ENCODE results near the gene KIF1A. TPM values are rescaled to one million over a fixed set of nuclear protein-coding genes. Genes with fewer than 3 reads are reported as not detected.

The KIF1A gene
- polyA plus RNA-seq, 1 donor from 2014 or later, result 63.4 TPM

GRCh38 chr2:240815761-240816583 is 4.0 kb downstream of the KIF1A start:
- Histone ChIP-seq H3K4me3 (ENCODE audit: low read length) (no peak overlapping the region), H3K79me2 (replicated peaks; ENCODE audit: insufficient read depth, low read length) (peaks cover 65% of the 10 kb centered on the region), H3K27ac (ENCODE audit: low read length) (no peak overlapping the region), H3K9me3 (ENCODE audit: low read length) (peaks cover 29% of the 10 kb centered on the region), H3F3A (ENCODE audit: insufficient read depth, low read length, poor library complexity, severe bottlenecking) (peaks cover 7% of the 10 kb centered on the region), H3K27me3 (ENCODE audit: insufficient read depth, low read depth, low read length) (no peaks in the 10 kb centered on the region), H3K36me3 (ENCODE audit: insufficient read depth, low read length) (peaks cover 17% of the 10 kb centered on the region), H3K9me2 (ENCODE audit: insufficient read depth, low read length) (no peaks in the 10 kb centered on the region), H3K4me2 (ENCODE audit: low read length) (no peak overlapping the region), H2AFZ (ENCODE audit: low read depth, low read length) (no peak overlapping the region), H4K20me1 (ENCODE audit: insufficient read depth) (peaks cover 3% of the 10 kb centered on the region), H3K9ac (ENCODE audit: low read length) (no peak overlapping the region)
- no peak for TF ChIP-seq EZH2 (IDR thresholded peaks at IDR 0.05; ENCODE audit: borderline replicate concordance, insufficient read depth, low read length, poor library complexity, severe bottlenecking)
- TF ChIP-seq TAF1 (IDR thresholded peaks at IDR 0.05; ENCODE audit: low read depth), result no peak
- TF ChIP-seq, protein P1, sequence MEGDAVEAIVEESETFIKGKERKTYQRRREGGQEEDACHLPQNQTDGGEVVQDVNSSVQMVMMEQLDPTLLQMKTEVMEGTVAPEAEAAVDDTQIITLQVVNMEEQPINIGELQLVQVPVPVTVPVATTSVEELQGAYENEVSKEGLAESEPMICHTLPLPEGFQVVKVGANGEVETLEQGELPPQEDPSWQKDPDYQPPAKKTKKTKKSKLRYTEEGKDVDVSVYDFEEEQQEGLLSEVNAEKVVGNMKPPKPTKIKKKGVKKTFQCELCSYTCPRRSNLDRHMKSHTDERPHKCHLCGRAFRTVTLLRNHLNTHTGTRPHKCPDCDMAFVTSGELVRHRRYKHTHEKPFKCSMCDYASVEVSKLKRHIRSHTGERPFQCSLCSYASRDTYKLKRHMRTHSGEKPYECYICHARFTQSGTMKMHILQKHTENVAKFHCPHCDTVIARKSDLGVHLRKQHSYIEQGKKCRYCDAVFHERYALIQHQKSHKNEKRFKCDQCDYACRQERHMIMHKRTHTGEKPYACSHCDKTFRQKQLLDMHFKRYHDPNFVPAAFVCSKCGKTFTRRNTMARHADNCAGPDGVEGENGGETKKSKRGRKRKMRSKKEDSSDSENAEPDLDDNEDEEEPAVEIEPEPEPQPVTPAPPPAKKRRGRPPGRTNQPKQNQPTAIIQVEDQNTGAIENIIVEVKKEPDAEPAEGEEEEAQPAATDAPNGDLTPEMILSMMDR (IDR thresholded peaks at IDR 0.05; ENCODE audit: poor library complexity, severe bottlenecking), result no peak
- no peak for TF ChIP-seq REST (IDR thresholded peaks at IDR 0.05; ENCODE audit: borderline replicate concordance)
- no peak for TF ChIP-seq POLR2AphosphoS5 (IDR thresholded peaks at IDR 0.05)
- no peak for TF ChIP-seq RAD21 (conservative IDR thresholded peaks at IDR 0.05)
- no peak for TF ChIP-seq MXI1 (conservative IDR thresholded peaks at IDR 0.05; ENCODE audit: poor library complexity, severe bottlenecking)
- TF ChIP-seq SMC3 (conservative IDR thresholded peaks at IDR 0.05; ENCODE audit: poor library complexity), result no peak
- no peak for TF ChIP-seq EP300 (conservative IDR thresholded peaks at IDR 0.05; ENCODE audit: poor library complexity, severe bottlenecking)

GRCh38 chr2:240814946-240815760 is 4.9 kb downstream of the KIF1A start:
- TF ChIP-seq EP300 (conservative IDR thresholded peaks at IDR 0.05; ENCODE audit: poor library complexity, severe bottlenecking) (no peak), REST (IDR thresholded peaks at IDR 0.05; ENCODE audit: borderline replicate concordance) (no peak), MXI1 (conservative IDR thresholded peaks at IDR 0.05; ENCODE audit: poor library complexity, severe bottlenecking) (no peak), RAD21 (conservative IDR thresholded peaks at IDR 0.05) (no peak), SMC3 (conservative IDR thresholded peaks at IDR 0.05; ENCODE audit: poor library complexity) (no peak), EZH2 (IDR thresholded peaks at IDR 0.05; ENCODE audit: borderline replicate concordance, insufficient read depth, low read length, poor library complexity, severe bottlenecking) (no peak), TAF1 (IDR thresholded peaks at IDR 0.05; ENCODE audit: low read depth) (no peak), POLR2AphosphoS5 (IDR thresholded peaks at IDR 0.05) (no peak)
- TF ChIP-seq, protein P1 (IDR thresholded peaks at IDR 0.05; ENCODE audit: poor library complexity, severe bottlenecking), result no peak
- no peak overlapping the region for H3K27ac ChIP-seq (ENCODE audit: low read length)
- H3K27me3 ChIP-seq (ENCODE audit: insufficient read depth, low read depth, low read length), result no peaks in the 10 kb centered on the region
- H3K9me3 ChIP-seq (ENCODE audit: low read length), result peaks cover 36% of the 10 kb centered on the region
- H2AFZ ChIP-seq (ENCODE audit: low read depth, low read length), result no peak overlapping the region
- peaks cover 7% of the 10 kb centered on the region for H3F3A ChIP-seq (ENCODE audit: insufficient read depth, low read length, poor library complexity, severe bottlenecking)
- H3K4me3 ChIP-seq (ENCODE audit: low read length), result no peak overlapping the region
- H3K36me3 ChIP-seq (ENCODE audit: insufficient read depth, low read length), result peaks cover 23% of the 10 kb centered on the region
- no peak overlapping the region for H3K9ac ChIP-seq (ENCODE audit: low read length)
- H3K9me2 ChIP-seq (ENCODE audit: insufficient read depth, low read length), result no peaks in the 10 kb centered on the region
- H3K79me2 ChIP-seq (replicated peaks; ENCODE audit: insufficient read depth, low read length), result peaks cover 73% of the 10 kb centered on the region
- no peak overlapping the region for H3K4me2 ChIP-seq (ENCODE audit: low read length)
- H4K20me1 ChIP-seq (ENCODE audit: insufficient read depth), result peaks cover 3% of the 10 kb centered on the region
